GM13976 (cell line): ENCODE measurements around the gene CYTH1.

Experiments
- DNase-seq: peaks from one replicate; pipeline ENCODE4 v3.0.0; 2012; ENCODE audit warnings: low spot score
- in situ Hi-C: fragments of 300-500 bp; cut with MboI; formaldehyde crosslinking; loops from one replicate; pipeline ENCODE4 v1.12.0; 2022; ENCODE audit warnings: low sequenced_read_pairs, mixed read lengths, inconsistent platforms; ENCODE audit not compliant: unreplicated experiment
- TF ChIP-seq, protein P1 (sequence below): IDR thresholded peaks from 2 replicates; pipeline ENCODE4 v1.5.1; 2012; ENCODE audit warnings: borderline replicate concordance, mild to moderate bottlenecking; ENCODE audit not compliant: insufficient read depth; ENCODE audit errors: extremely low read depth, missing control alignments, control extremely low read depth

Gene CYTH1

DNA sequence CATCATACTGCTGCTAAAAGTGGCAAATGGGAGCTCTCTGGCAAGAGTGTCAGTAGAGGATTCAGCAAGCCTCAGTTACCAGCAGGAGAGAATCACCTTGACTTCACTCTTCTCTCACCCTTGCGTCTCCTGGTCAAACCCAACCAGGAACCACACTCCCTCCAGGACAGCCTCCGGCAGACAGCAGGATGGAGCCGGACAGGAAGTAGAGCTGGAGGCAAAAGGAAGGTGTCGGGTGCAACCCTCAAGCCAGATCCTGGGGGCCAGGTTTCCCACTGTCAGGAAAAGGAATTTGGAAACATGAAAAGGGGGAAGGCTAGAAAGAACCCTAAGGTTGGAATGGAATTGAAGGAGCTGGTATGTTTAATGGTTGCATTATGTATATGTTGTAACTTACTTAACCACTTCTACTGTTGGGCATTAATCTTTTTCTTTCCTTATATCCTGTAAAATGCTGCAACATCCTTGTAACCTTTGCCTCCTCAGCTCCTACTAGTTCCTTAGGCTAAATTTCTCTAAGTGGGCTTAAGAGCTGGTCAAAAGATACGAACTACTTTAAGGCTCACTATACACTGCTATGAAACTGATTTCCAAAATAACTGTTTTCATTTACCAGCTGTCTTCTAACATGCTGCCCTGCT, 40.3 kb downstream of the CYTH1 start:
- in situ Hi-C loops: no loop called here
- TF ChIP-seq, protein P1, sequence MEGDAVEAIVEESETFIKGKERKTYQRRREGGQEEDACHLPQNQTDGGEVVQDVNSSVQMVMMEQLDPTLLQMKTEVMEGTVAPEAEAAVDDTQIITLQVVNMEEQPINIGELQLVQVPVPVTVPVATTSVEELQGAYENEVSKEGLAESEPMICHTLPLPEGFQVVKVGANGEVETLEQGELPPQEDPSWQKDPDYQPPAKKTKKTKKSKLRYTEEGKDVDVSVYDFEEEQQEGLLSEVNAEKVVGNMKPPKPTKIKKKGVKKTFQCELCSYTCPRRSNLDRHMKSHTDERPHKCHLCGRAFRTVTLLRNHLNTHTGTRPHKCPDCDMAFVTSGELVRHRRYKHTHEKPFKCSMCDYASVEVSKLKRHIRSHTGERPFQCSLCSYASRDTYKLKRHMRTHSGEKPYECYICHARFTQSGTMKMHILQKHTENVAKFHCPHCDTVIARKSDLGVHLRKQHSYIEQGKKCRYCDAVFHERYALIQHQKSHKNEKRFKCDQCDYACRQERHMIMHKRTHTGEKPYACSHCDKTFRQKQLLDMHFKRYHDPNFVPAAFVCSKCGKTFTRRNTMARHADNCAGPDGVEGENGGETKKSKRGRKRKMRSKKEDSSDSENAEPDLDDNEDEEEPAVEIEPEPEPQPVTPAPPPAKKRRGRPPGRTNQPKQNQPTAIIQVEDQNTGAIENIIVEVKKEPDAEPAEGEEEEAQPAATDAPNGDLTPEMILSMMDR: no peak

DNA sequence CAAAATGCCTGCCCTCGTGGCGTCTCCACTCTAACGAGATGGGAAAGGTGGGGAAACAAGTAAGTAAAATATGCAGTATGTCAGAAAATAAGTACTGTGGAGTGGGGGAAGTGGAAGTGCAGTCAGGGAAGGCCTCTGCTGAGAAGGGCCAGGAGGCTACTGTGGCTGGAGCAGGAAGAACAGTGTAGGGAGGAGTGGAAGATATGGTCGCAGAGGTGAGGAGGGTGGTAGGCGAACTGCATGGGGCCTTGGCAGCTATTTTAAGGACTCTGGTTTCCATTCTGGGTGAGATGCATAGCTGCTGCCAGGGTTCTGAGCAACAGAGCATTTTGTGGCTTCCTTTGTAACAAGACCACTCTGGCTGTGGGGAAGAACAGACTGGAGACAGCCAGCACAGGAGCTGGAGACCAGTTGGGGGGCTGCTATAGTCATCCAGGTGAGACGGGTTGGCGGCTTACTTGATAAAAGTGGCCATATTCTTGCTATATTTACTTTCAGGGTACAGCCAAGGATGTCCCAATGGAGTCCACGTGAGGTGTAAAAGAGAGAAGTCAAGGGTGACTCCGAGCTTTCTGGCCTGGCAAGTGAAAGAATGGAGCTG, 42.6 kb downstream of the CYTH1 start:
- TF ChIP-seq, protein P1: no peak
- in situ Hi-C loops: no loop called here
- DNase-seq: no peak

More for the DNA sequence above, 40.3 kb downstream of the CYTH1 start:
- DNase-seq: no peak

DNA sequence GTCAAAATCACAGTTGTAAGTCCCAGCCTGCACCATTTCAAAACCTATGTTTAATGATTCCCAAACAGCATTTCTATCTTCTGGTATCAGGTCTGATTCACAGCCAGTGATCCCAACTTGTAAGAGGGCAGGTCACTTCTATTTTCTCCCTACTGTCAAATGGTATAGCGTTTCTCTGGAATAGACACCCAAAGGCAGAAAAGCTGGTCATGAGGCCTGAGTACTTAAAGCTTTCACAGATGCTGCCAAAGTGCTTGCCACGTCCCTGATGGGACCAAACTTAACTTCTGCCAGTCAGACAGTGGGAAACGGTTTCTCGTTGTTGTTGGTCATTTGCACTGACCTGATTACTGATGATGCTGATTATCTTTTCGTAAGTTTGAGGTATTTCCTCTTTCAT, 43.4 kb downstream of the CYTH1 start:
- in situ Hi-C loops: no loop called here
- no peak for DNase-seq
- TF ChIP-seq, protein P1: no peak

DNA sequence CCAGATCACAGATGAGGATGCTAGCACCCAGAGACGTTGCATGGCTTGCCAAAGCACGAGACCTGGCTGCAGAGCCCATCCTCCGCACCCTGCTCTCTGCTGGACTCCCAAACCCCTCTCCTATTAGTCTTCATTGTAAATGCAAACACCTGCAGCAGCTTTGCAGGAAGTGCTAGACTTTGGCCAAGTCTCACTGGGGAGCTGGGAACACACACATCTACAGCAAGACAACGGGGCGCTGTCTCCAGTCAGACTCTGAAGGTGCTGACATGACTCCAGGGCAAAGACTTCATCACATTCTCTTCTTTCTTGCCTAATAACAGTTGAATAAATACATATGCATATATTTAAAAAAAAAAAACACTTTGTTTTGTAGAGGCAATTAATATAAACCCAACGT, 43.8 kb downstream of the CYTH1 start:
- TF ChIP-seq, protein P1: no peak
- no peak for DNase-seq
- in situ Hi-C loops: no loop called here

DNA sequence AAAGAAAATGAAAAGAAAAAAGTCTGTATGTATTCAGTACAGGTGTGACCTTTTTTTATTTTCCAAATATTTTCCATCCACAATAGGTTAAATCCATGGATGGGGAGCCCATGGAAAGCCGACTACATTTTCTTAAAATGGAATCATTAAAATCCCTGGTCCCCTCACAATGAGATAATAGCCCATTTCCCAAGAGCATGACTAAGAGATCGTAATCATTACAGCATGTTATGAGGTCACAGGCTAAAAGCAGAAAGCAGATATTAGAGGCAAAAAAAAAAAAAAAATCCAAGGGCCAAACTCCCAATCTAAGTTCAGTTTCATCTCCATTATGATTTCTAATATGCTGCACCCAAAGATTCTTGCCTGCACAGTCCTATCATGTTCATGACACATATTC, 44.7 kb downstream of the CYTH1 start:
- TF ChIP-seq, protein P1: no peak
- in situ Hi-C loops: no loop called here
- no peak for DNase-seq

DNA sequence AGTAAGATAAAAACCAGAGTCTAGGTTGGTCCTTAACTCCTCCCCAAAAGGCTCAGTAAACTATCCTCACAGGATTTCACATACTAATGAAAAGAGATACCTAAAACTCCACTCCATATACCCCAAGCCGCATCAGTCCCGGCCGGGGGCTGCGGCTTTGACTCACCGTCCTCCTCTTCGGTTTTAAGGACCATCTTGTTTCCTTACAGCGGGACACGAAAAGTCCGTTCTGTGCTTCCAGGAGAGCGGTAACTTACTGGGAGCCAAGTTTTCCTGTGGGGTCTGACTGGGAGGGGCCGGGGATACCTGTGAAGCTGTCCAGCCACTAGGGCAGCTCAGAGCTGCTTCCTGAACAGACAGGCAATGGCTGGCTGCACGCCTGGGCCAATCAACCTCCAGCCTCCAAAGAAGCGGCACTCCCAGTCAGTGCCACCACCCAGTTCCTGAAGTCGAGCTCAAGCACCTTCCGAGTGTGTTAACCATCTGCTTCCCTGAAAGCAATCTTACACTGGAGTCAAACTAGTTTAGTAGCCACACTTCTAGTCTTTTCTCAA, 45.5 kb downstream of the CYTH1 start:
- in situ Hi-C loops: no loop called here
- DNase-seq: no peak
- TF ChIP-seq, protein P1: no peak
